Measurements from ENCODE around the gene POLL.

DNA sequence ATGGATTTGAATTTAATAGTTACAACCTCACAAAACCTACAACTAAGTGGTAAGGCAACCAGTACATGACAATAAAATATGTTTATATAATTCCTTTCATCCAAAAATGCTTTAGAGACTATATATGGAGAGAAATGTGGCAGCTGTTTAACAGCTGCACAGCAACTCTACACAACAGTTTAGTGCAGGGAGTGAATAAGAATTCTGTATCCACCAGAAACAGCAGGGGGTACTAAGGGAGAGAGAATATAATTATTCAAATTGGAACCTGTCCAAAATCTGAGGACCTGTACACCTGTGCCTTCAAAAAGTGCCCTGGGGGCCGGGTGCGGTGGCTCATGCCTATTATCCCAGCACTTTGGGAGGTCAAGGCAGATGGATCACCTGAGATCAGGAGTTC is 49.6 kb downstream of the POLL start:
- TF ChIP-seq EP300 (IDR thresholded peaks at IDR 0.05): no peak
- no peak for TF ChIP-seq POLR2A (IDR thresholded peaks at IDR 0.05)
